SK-N-MC (cell line): ENCODE results near the gene ACVR2A.

Experiments
- EZH2 ChIP-seq: fragments of 200-600 bp; sonication (generic); IDR thresholded peaks from one replicate; pipeline ENCODE4 v1.6.1; 2017; ENCODE audit warnings: antibody characterized with exemption
- FOXP2 ChIP-seq: optimal IDR thresholded peaks from 2 replicates; pipeline ENCODE3; 2011; ENCODE audit warnings: mild to moderate bottlenecking, moderate library complexity; ENCODE audit not compliant: insufficient read depth; ENCODE audit errors: extremely low read length, control extremely low read depth
- POLR2AphosphoS5 ChIP-seq: IDR thresholded peaks from 2 replicates; pipeline ENCODE4 v1.6.1; 2012; ENCODE audit warnings: mild to moderate bottlenecking, low read depth, low read length, borderline replicate concordance

GRCh38 chr2:147847746-147848391 is 3.0 kb downstream of the ACVR2A start:
- TF ChIP-seq POLR2AphosphoS5 (no peak), FOXP2 (no peak), EZH2 (no peak)
